HG03097 (cell line): ENCODE results near the gene OR4C12.
"Not testable (repeated sequence)": the region's sequence is repeated elsewhere in the genome, so short reads cannot be mapped to it uniquely, and the experiment has no call there.

Experiments used
- ATAC-seq: cut with Tn5 transposase; IDR thresholded peaks from one replicate; pipeline ENCODE4 v1.9.1; 2021; ENCODE audit not compliant: unreplicated experiment, low FRiP score

The OR4C12 gene

GRCh38 chr11:49982435-49982834 lies at the start of gene OR4C12:
OR4C12 (minus strand) TSS chr11:49982535; CDS start chr11:49982501, 34 bp downstream.
- ATAC-seq = not testable (repeated sequence)

- no peak for ATAC-seq
Observed at GRCh38 chr11:50030193-50030592, 47.9 kb upstream of the OR4C12 start.

GRCh38 chr11:49995565-49995964 lies 13.2 kb upstream of the OR4C12 start:
- no peak for ATAC-seq

GRCh38 chr11:49973439-49973838 lies 8.9 kb downstream of the OR4C12 start:
- not testable (repeated sequence) for ATAC-seq

- no peak for ATAC-seq
Observed at GRCh38 chr11:49952091-49952490, 30.2 kb downstream of the OR4C12 start, which contains the start of gene OR4C13. OR4C13 (plus strand) TSS chr11:49952391; CDS start chr11:49952423, 32 bp downstream.

- ATAC-seq = not testable (repeated sequence)
Observed at GRCh38 chr11:49948701-49949100, 33.6 kb downstream of the OR4C12 start.
